ENCODE data around the gene DBX2. TPM values are rescaled to one million over a fixed set of nuclear protein-coding genes. Genes with fewer than 3 reads are reported as not detected.
"Not testable (repeated sequence)": the region's sequence is repeated elsewhere in the genome, so short reads cannot be mapped to it uniquely, and the experiment has no call there.

The DBX2 gene
- polyA plus RNA-seq (2013, experiment 1 of 2) = 0.35 TPM
- 0.26 TPM for polyA plus RNA-seq (2013, experiment 2 of 2)

DNA sequence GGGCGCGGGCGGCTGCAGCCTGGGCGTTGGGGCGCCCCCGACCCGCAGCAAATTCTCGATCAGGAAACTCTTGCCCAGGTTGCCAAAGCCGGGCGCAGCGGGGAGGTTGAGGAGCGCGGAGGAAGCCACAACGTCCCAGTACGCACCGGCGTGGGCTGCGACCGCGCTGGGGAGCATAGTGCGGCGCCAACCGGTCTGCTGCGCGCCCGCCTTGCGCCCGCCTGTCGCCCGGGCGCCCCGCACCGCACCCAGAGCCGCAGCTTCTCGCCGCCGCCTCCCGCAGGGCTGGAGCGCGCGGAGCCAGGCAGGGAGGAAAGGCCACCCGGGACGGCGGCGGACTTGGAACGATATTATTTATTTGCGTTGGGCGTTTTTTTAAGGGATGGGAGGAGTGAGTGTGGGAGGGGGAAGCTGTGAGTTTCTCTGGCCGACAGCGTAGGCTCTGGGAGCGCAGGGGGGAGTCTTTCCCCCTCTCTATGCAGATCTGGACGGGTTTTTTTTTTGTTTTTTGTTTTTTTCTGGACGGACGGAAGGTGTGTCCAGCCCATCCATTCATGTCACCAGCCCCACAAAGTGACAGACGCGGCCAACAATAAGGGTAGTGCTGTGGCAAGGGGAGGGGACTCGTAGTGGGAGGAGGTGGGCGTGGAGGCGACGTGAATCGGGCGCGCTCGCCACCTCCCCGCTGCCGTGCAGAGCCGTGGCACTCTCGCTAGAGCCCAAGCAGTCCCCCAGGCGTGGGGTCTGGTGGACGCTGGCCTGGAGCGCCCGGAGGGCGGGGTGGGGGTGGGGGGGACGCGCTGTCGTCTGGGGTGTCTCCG lies at the start of gene DBX2:
Gene DBX2 (minus strand): TSS at position 349 of the 821 bp plus-strand sequence. CDS start 172 bp downstream, at position 177.
- Histone ChIP-seq H3K18ac (ENCODE audit: low read length) (peak within 1 kb of the TSS; percentile 91), H3K27ac (replicated peaks; ENCODE audit: low read length) (no peak within 1 kb of the TSS), H3K4me2 (ENCODE audit: insufficient read depth, low read length, poor library complexity, severe bottlenecking) (peak within 1 kb of the TSS; percentile 95), H3K4me3 (ENCODE audit: low read length in 2 of 2) (peak within 1 kb of the TSS; percentile 31 to 90), H3K79me1 (ENCODE audit: low read depth, low read length) (no peaks in the 10 kb centered on the region), H2BK15ac (ENCODE audit: low read length) (peak within 1 kb of the TSS; percentile 94), H2AK5ac (ENCODE audit: low read depth, low read length) (peak within 1 kb of the TSS; percentile 49), H3K9me3 (replicated peaks in 1 of 2; ENCODE audit: control insufficient read depth in 2 of 2, insufficient read depth in 1 of 2, low read depth in 1 of 2, low read length in 2 of 2) (no peaks in the 10 kb centered on the region), H3K4ac (ENCODE audit: low read length) (no peak within 1 kb of the TSS), H3K36me3 (replicated peaks in 1 of 2; ENCODE audit: control insufficient read depth in 2 of 2, insufficient read depth in 2 of 2, low read length in 2 of 2) (no peaks in the 10 kb centered on the region), H4K8ac (ENCODE audit: low read depth, low read length) (no peak within 1 kb of the TSS), H3K4me1 (ENCODE audit: control insufficient read depth in 2 of 2, insufficient read depth in 1 of 2, low read depth in 1 of 2, low read length in 2 of 2) (peaks cover 0 to 3% of the 10 kb centered on the region in 2 donors), H2BK5ac (ENCODE audit: low read length) (peak within 1 kb of the TSS; percentile 59), H2AFZ (ENCODE audit: low read length) (peak within 1 kb of the TSS; percentile 89), H3K14ac (ENCODE audit: low read length) (peak within 1 kb of the TSS; percentile 50), H2BK120ac (ENCODE audit: low read depth, low read length) (peak within 1 kb of the TSS; percentile 92), H2BK12ac (ENCODE audit: low read length) (peak within 1 kb of the TSS; percentile 46), H3K23ac (ENCODE audit: low read depth, low read length, poor library complexity) (peak within 1 kb of the TSS; percentile 61), H4K91ac (ENCODE audit: low read depth, low read length, poor library complexity) (no peak within 1 kb of the TSS), H3K27me3 (ENCODE audit: control insufficient read depth in 3 of 3, insufficient read depth in 3 of 3, low read depth in 1 of 3, low read length in 3 of 3) (peaks cover 0 to 74% (median 24%) of the 10 kb centered on the region in 3 experiments), H3K9ac (ENCODE audit: low read depth, low read length, poor library complexity) (peak within 1 kb of the TSS; percentile 86)
- DNase-seq (ENCODE audit: low spot score) = peak; percentile 40
- no CpG with 5 or more reads among the region's 77 CpGs for WGBS, 2 donors (ENCODE audit: extremely low coverage in 2 of 2, insufficient read length in 2 of 2, insufficient replicate concordance in 1 of 2)

DNA sequence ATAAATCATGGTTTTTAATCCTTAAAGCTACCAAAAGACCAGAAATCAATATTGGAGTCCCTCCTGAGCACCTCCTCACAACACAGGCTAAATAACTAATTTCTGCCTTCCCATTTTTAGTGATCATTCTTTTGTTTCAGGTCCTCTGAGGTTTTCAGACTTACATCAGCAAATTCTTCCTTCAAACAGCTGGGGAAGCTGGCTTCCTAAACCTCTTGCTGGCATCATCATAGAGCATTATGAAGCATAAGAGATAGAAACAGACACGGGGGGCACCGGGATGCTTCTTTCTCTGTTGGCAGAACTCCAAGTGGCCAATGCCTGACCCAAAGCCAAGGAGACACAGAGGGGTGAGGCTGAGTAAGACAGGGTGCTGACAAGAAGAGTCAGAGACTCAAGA lies 47.9 kb upstream of the DBX2 start:
- H3K4me3 ChIP-seq (ENCODE audit: low read length in 2 of 2) = no peak overlapping the region
- H4K8ac ChIP-seq (ENCODE audit: low read depth, low read length) = no peak overlapping the region
- H3K9ac ChIP-seq (ENCODE audit: low read depth, low read length, poor library complexity) = no peak overlapping the region
- H3K4ac ChIP-seq (ENCODE audit: low read length) = no peak overlapping the region
- peaks cover 0 to 4% of the 10 kb centered on the region in 2 donors for H3K4me1 ChIP-seq (ENCODE audit: control insufficient read depth in 2 of 2, insufficient read depth in 1 of 2, low read depth in 1 of 2, low read length in 2 of 2)
- H3K14ac ChIP-seq (ENCODE audit: low read length) = no peak overlapping the region
- H2BK12ac ChIP-seq (ENCODE audit: low read length) = peak overlapping the region; percentile 41
- H3K9me3 ChIP-seq (replicated peaks in 1 of 2; ENCODE audit: control insufficient read depth in 2 of 2, insufficient read depth in 1 of 2, low read depth in 1 of 2, low read length in 2 of 2) = no peaks in the 10 kb centered on the region
- no peak overlapping the region for H2BK120ac ChIP-seq (ENCODE audit: low read depth, low read length)
- H3K27me3 ChIP-seq (ENCODE audit: control insufficient read depth in 3 of 3, insufficient read depth in 3 of 3, low read depth in 1 of 3, low read length in 3 of 3) = peaks cover 0 to 24% (median 0%) of the 10 kb centered on the region in 3 experiments
- no peak overlapping the region for H2BK15ac ChIP-seq (ENCODE audit: low read length)
- no peak overlapping the region for H3K27ac ChIP-seq (replicated peaks; ENCODE audit: low read length)
- H3K4me2 ChIP-seq (ENCODE audit: insufficient read depth, low read length, poor library complexity, severe bottlenecking) = no peak overlapping the region
- no peaks in the 10 kb centered on the region for H3K36me3 ChIP-seq (replicated peaks in 1 of 2; ENCODE audit: control insufficient read depth in 2 of 2, insufficient read depth in 2 of 2, low read length in 2 of 2)
- no peak overlapping the region for H3K18ac ChIP-seq (ENCODE audit: low read length)
- no peak for DNase-seq (ENCODE audit: low spot score)
- no peaks in the 10 kb centered on the region for H3K79me1 ChIP-seq (ENCODE audit: low read depth, low read length)
- no peak overlapping the region for H2AFZ ChIP-seq (ENCODE audit: low read length)
- H2AK5ac ChIP-seq (ENCODE audit: low read depth, low read length) = no peak overlapping the region
- WGBS, 2 donors (ENCODE audit: extremely low coverage in 2 of 2, insufficient read length in 2 of 2, insufficient replicate concordance in 1 of 2) = no CpG with 5 or more reads among the region's 2 CpGs
- H4K91ac ChIP-seq (ENCODE audit: low read depth, low read length, poor library complexity) = no peak overlapping the region
- no peak overlapping the region for H2BK5ac ChIP-seq (ENCODE audit: low read length)
- no peak overlapping the region for H3K23ac ChIP-seq (ENCODE audit: low read depth, low read length, poor library complexity)

DNA sequence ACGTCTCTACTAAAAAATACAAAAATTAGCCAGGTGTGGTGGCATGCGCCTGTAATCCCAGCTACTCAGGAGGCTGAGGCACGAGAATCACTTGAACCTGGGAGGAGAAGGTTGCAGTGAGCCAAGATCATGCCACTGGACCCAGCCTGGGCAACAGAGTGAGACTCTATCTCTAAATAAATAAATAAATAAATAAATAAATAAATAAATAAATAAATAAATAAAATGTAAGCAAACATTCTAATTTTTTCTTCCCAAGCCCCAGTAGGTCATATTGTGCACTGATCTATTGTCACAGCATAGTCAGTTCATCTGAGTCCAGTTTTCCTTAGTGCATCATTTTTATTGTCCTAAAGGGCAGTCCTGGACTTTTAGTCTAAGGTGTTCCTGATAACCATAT lies 44.5 kb upstream of the DBX2 start:
- H3K36me3 ChIP-seq (replicated peaks in 1 of 2; ENCODE audit: control insufficient read depth in 2 of 2, insufficient read depth in 2 of 2, low read length in 2 of 2); H2BK12ac ChIP-seq (ENCODE audit: low read length); H3K9me3 ChIP-seq (replicated peaks in 1 of 2; ENCODE audit: control insufficient read depth in 2 of 2, insufficient read depth in 1 of 2, low read depth in 1 of 2, low read length in 2 of 2); DNase-seq (ENCODE audit: low spot score); H2AFZ ChIP-seq (ENCODE audit: low read length); H4K91ac ChIP-seq (ENCODE audit: low read depth, low read length, poor library complexity); H2AK5ac ChIP-seq (ENCODE audit: low read depth, low read length); H3K9ac ChIP-seq (ENCODE audit: low read depth, low read length, poor library complexity); H4K8ac ChIP-seq (ENCODE audit: low read depth, low read length); H3K4me1 ChIP-seq (ENCODE audit: control insufficient read depth in 2 of 2, insufficient read depth in 1 of 2, low read depth in 1 of 2, low read length in 2 of 2); H3K14ac ChIP-seq (ENCODE audit: low read length); H3K4me3 ChIP-seq (ENCODE audit: low read length in 2 of 2); H2BK5ac ChIP-seq (ENCODE audit: low read length); H2BK15ac ChIP-seq (ENCODE audit: low read length); H2BK120ac ChIP-seq (ENCODE audit: low read depth, low read length); H3K27ac ChIP-seq (replicated peaks; ENCODE audit: low read length); H3K79me1 ChIP-seq (ENCODE audit: low read depth, low read length); H3K4me2 ChIP-seq (ENCODE audit: insufficient read depth, low read length, poor library complexity, severe bottlenecking); H3K23ac ChIP-seq (ENCODE audit: low read depth, low read length, poor library complexity); H3K18ac ChIP-seq (ENCODE audit: low read length); H3K4ac ChIP-seq (ENCODE audit: low read length): not testable (repeated sequence)
- H3K27me3 ChIP-seq (ENCODE audit: control insufficient read depth in 3 of 3, insufficient read depth in 3 of 3, low read depth in 1 of 3, low read length in 3 of 3) = peaks cover 0 to 22% (median 0%) of the 10 kb centered on the region in 3 experiments
- no CpG with 5 or more reads among the region's 3 CpGs for WGBS, 2 donors (ENCODE audit: extremely low coverage in 2 of 2, insufficient read length in 2 of 2, insufficient replicate concordance in 1 of 2)

DNA sequence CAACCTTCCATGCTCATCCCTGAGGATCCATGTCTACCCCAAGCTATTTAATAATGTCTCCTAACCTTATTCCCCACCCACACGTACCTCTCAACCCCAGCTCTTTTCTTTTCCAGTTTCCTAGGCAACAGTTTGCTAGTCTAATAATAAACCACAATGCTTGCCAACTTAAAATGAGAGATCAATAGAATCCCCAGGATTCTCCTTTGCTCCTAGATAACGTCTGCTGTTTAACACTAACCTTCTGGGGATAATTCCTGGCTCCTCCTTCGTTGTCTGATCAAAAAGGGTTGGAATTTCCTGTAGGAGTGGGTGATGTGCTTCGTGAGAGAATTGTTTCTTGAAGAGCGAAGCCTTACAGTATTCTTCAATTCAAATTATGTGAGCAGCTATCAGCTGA lies 42.2 kb upstream of the DBX2 start:
- Histone ChIP-seq H4K91ac (ENCODE audit: low read depth, low read length, poor library complexity) (no peak overlapping the region), H3K18ac (ENCODE audit: low read length) (no peak overlapping the region), H3K14ac (ENCODE audit: low read length) (no peak overlapping the region), H3K4me3 (ENCODE audit: low read length in 2 of 2) (no peak overlapping the region), H2BK12ac (ENCODE audit: low read length) (no peak overlapping the region), H3K79me1 (ENCODE audit: low read depth, low read length) (no peaks in the 10 kb centered on the region), H3K27ac (replicated peaks; ENCODE audit: low read length) (no peak overlapping the region), H2AFZ (ENCODE audit: low read length) (no peak overlapping the region), H3K9ac (ENCODE audit: low read depth, low read length, poor library complexity) (no peak overlapping the region), H3K9me3 (replicated peaks in 1 of 2; ENCODE audit: control insufficient read depth in 2 of 2, insufficient read depth in 1 of 2, low read depth in 1 of 2, low read length in 2 of 2) (no peaks in the 10 kb centered on the region), H2AK5ac (ENCODE audit: low read depth, low read length) (no peak overlapping the region), H3K4me2 (ENCODE audit: insufficient read depth, low read length, poor library complexity, severe bottlenecking) (no peak overlapping the region), H2BK120ac (ENCODE audit: low read depth, low read length) (no peak overlapping the region), H4K8ac (ENCODE audit: low read depth, low read length) (no peak overlapping the region), H2BK5ac (ENCODE audit: low read length) (no peak overlapping the region), H3K4ac (ENCODE audit: low read length) (no peak overlapping the region), H3K27me3 (ENCODE audit: control insufficient read depth in 3 of 3, insufficient read depth in 3 of 3, low read depth in 1 of 3, low read length in 3 of 3) (peaks cover 0 to 12% (median 0%) of the 10 kb centered on the region in 3 experiments), H2BK15ac (ENCODE audit: low read length) (no peak overlapping the region), H3K36me3 (replicated peaks in 1 of 2; ENCODE audit: control insufficient read depth in 2 of 2, insufficient read depth in 2 of 2, low read length in 2 of 2) (no peaks in the 10 kb centered on the region), H3K4me1 (ENCODE audit: control insufficient read depth in 2 of 2, insufficient read depth in 1 of 2, low read depth in 1 of 2, low read length in 2 of 2) (peaks cover 3 to 7% of the 10 kb centered on the region in 2 donors), H3K23ac (ENCODE audit: low read depth, low read length, poor library complexity) (no peak overlapping the region)
- no peak for DNase-seq (ENCODE audit: low spot score)
- no CpG with 5 or more reads among the region's 5 CpGs for WGBS, 2 donors (ENCODE audit: extremely low coverage in 2 of 2, insufficient read length in 2 of 2, insufficient replicate concordance in 1 of 2)
